OCI-LY1 (cell line): ENCODE data around the gene IL31RA.

Experiments used
- EZH2 ChIP-seq: fragments of 200-600 bp; sonication (generic), shearing (Covaris generic); IDR thresholded peaks from 2 replicates; pipeline ENCODE4 v1.8.0; 2017; ENCODE audit warnings: borderline replicate concordance, mixed run types, mild to moderate bottlenecking, antibody characterized with exemption, low read length, moderate library complexity, mixed read lengths
- TF ChIP-seq, protein P1 (sequence below): fragments of 200-600 bp; sonication (generic), shearing (Covaris generic); IDR thresholded peaks from 2 replicates; pipeline ENCODE4 v1.5.1; 2017; ENCODE audit warnings: mild to moderate bottlenecking, antibody characterized with exemption, low read length, moderate library complexity, mixed read lengths

GRCh38 chr5:55866934-55867333, 15.8 kb downstream of the IL31RA start:
- TF ChIP-seq, protein P1, sequence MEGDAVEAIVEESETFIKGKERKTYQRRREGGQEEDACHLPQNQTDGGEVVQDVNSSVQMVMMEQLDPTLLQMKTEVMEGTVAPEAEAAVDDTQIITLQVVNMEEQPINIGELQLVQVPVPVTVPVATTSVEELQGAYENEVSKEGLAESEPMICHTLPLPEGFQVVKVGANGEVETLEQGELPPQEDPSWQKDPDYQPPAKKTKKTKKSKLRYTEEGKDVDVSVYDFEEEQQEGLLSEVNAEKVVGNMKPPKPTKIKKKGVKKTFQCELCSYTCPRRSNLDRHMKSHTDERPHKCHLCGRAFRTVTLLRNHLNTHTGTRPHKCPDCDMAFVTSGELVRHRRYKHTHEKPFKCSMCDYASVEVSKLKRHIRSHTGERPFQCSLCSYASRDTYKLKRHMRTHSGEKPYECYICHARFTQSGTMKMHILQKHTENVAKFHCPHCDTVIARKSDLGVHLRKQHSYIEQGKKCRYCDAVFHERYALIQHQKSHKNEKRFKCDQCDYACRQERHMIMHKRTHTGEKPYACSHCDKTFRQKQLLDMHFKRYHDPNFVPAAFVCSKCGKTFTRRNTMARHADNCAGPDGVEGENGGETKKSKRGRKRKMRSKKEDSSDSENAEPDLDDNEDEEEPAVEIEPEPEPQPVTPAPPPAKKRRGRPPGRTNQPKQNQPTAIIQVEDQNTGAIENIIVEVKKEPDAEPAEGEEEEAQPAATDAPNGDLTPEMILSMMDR, result no peak
- no peak for TF ChIP-seq EZH2
